HCT116 (cell line): Measurements from ENCODE around the gene ASPA. TPM values are rescaled to one million over a fixed set of nuclear protein-coding genes. Genes with fewer than 3 reads are reported as not detected.

Experiments used
- ATAC-seq: fragments of 200-7000 bp; cut with Tn5 transposase; 2 replicates; pipeline ENCODE4 v1.9.1; 2020; ENCODE audit warnings: mild to moderate bottlenecking, moderate library complexity
- BruUV-seq: library from RNA; stranded (reverse); fragments of 400-500 nt; replicated peaks from 2 replicates; lab custom pipeline; 2021; lab: Mats Ljungman, UMichigan
- CTCF ChIA-PET: fragments of 300-600 bp; sonication (Branson Sonifier 250); formaldehyde crosslinking; loops from one replicate; lab custom pipeline; 2021; ENCODE audit warnings: antibody characterized with exemption; lab: Charles Lee
- POLR2A ChIA-PET: fragments of 300-600, 350-600 bp; sonication (Branson Sonifier 250); formaldehyde crosslinking; loops from one replicate; lab custom pipeline; 2021; ENCODE audit warnings: antibody characterized with exemption; lab: Charles Lee
- RAD21 ChIA-PET, 2 experiments: fragments of 300-600 bp; sonication (Branson Sonifier 250); formaldehyde crosslinking; loops; one replicate each; lab custom pipeline; 2023; ENCODE audit warnings: low total read pairs in 2 of 2; ENCODE audit not compliant: uncharacterized antibody in 2 of 2, unreplicated experiment in 2 of 2, low non-redundant PET in 1 of 2; lab: Charles Lee
- DNase-seq: peaks from one replicate; pipeline ENCODE4 v3.0.0-alpha.2; 2010; ENCODE audit warnings: low read depth, low spot score
- H2AFZ ChIP-seq: fragments of 200-600 bp; shearing (Covaris generic), sonication (generic); 2 replicates; pipeline ENCODE4 v1.6.1; 2017; ENCODE audit warnings: low read depth, mixed run types, mixed read lengths, antibody characterized with exemption, low read length; ENCODE audit not compliant: poor library complexity, severe bottlenecking
- H3K27ac ChIP-seq: 2 replicates; pipeline ENCODE4 v1.5.1; 2012; ENCODE audit warnings: low read depth, low read length
- H3K27me3 ChIP-seq: fragments of 200-600 bp; sonication (generic); 2 replicates; pipeline ENCODE4 v1.6.1; 2016; ENCODE audit warnings: mixed run types, low read length, mixed read lengths; ENCODE audit not compliant: insufficient read depth
- H3K36me3 ChIP-seq, 2 experiments: fragments of 200-500 bp in 1 of 2; fragments of 200-600 bp in 1 of 2; sonication (Bioruptor generic) in 1 of 2; sonication (generic) in 1 of 2; 2 replicates each; pipeline versions ENCODE4 v1.5.1 to v1.6.1; 2014 to 2016; ENCODE audit warnings: low read length in 2 of 2, inconsistent platforms in 1 of 2, mixed read lengths in 1 of 2, mixed run types in 1 of 2; ENCODE audit not compliant: insufficient read depth in 2 of 2, control insufficient read depth in 1 of 2
- H3K4me1 ChIP-seq, 2 experiments: fragments of 200-600 bp in 1 of 2; sonication (generic) in 1 of 2; 2 replicates each; pipeline versions ENCODE4 v1.5.1 to v1.6.1; 2012 to 2017; ENCODE audit warnings: low read length in 2 of 2, inconsistent platforms in 1 of 2, mild to moderate bottlenecking in 1 of 2, mixed read lengths in 1 of 2, mixed run types in 1 of 2, moderate library complexity in 1 of 2; ENCODE audit not compliant: insufficient read depth in 2 of 2, control insufficient read depth in 1 of 2
- H3K4me2 ChIP-seq: fragments of 200-600 bp; sonication (generic); 2 replicates; pipeline ENCODE4 v1.6.1; 2017; ENCODE audit warnings: mixed run types, low read length, mixed read lengths
- H3K4me3 ChIP-seq, 2 experiments: fragments of 200-600 bp in 1 of 2; sonication (generic) in 1 of 2; replicated peaks in 1 of 2; 2 replicates each; pipeline ENCODE4 v1.5.1; 2011 to 2016; ENCODE audit warnings: low read length in 2 of 2, control low read depth in 1 of 2, low read depth in 1 of 2, mild to moderate bottlenecking in 1 of 2, mixed read lengths in 1 of 2, mixed run types in 1 of 2
- H3K79me2 ChIP-seq: fragments of 200-600 bp; sonication (generic); 2 replicates; pipeline ENCODE4 v1.6.1; 2017; ENCODE audit warnings: mild to moderate bottlenecking, mixed run types, low read length, moderate library complexity, mixed read lengths; ENCODE audit not compliant: insufficient read depth
- H3K9ac ChIP-seq: fragments of 200-600 bp; sonication (generic); 2 replicates; pipeline ENCODE4 v1.6.1; 2016; ENCODE audit warnings: low read length, mixed read lengths
- H3K9me2 ChIP-seq: fragments of 200-600 bp; sonication (generic), shearing (Covaris generic); 2 replicates; pipeline ENCODE4 v1.6.1; 2017; ENCODE audit warnings: mixed run types, mild to moderate bottlenecking, moderate library complexity; ENCODE audit not compliant: insufficient read depth
- H3K9me3 ChIP-seq, 2 experiments: fragments of 200-500 bp in 1 of 2; fragments of 200-600 bp in 1 of 2; sonication (Bioruptor generic) in 1 of 2; sonication (generic) in 1 of 2; 2 replicates each; pipeline ENCODE4 v1.6.1; 2014 to 2017; ENCODE audit warnings: low read length in 2 of 2, mixed read lengths in 2 of 2, inconsistent platforms in 1 of 2, low read depth in 1 of 2, mild to moderate bottlenecking in 1 of 2, mixed run types in 1 of 2, moderate library complexity in 1 of 2; ENCODE audit not compliant: control insufficient read depth in 1 of 2, insufficient read depth in 1 of 2
- H4K20me1 ChIP-seq: fragments of 200-600 bp; sonication (generic), shearing (Covaris generic); 2 replicates; pipeline ENCODE4 v1.6.1; 2017; ENCODE audit warnings: mixed run types, mild to moderate bottlenecking, moderate library complexity; ENCODE audit not compliant: insufficient read depth
- CBX3 ChIP-seq: IDR thresholded peaks from 2 replicates; pipeline ENCODE4 v1.6.1; 2012; ENCODE audit warnings: low read depth
- CTCF ChIP-seq, 3 experiments: fragments of 200-600 bp in 1 of 3; sonication (generic) in 1 of 3; IDR thresholded peaks in 2 of 3; conservative IDR thresholded peaks in 1 of 3; 2 replicates each; pipeline ENCODE4 v1.5.1; 2012 to 2017; ENCODE audit warnings: low read depth in 2 of 3, low read length in 2 of 3, antibody characterized with exemption in 1 of 3, borderline replicate concordance in 1 of 3, control low read depth in 1 of 3, mild to moderate bottlenecking in 1 of 3, mixed read lengths in 1 of 3, mixed run types in 1 of 3, moderate library complexity in 1 of 3; ENCODE audit not compliant: insufficient read depth in 1 of 3
- EGR1 ChIP-seq: IDR thresholded peaks from 2 replicates; pipeline ENCODE4 v1.6.1; 2012; ENCODE audit warnings: low read depth
- ELF1 ChIP-seq: IDR thresholded peaks from 2 replicates; pipeline ENCODE4 v1.6.1; 2012; ENCODE audit warnings: low read depth, borderline replicate concordance
- EZH2phosphoT487 ChIP-seq: fragments of 200-600 bp; IDR thresholded peaks from 2 replicates; pipeline ENCODE4 v1.6.1; 2018; ENCODE audit warnings: antibody characterized with exemption, borderline replicate concordance
- POLR2A ChIP-seq: IDR thresholded peaks from 2 replicates; pipeline ENCODE4 v1.7.0; 2011; ENCODE audit warnings: borderline replicate concordance; ENCODE audit not compliant: insufficient read depth, insufficient read length; ENCODE audit errors: extremely low read depth
- REST ChIP-seq: IDR thresholded peaks from 2 replicates; pipeline ENCODE4 v1.6.1; 2012; ENCODE audit warnings: low read depth
- SP1 ChIP-seq: IDR thresholded peaks from 2 replicates; pipeline ENCODE4 v1.6.1; 2012; ENCODE audit warnings: low read depth
- SRF ChIP-seq: IDR thresholded peaks from 2 replicates; pipeline ENCODE4 v1.6.1; 2012; ENCODE audit warnings: low read depth
- ZBTB33 ChIP-seq: IDR thresholded peaks from 2 replicates; pipeline ENCODE4 v1.6.1; 2011; ENCODE audit warnings: mild to moderate bottlenecking, low read length, moderate library complexity; ENCODE audit not compliant: insufficient replicate concordance; ENCODE audit errors: extremely low read depth
- ZNF274 ChIP-seq: fragments of 200-500 bp; sonication (Bioruptor generic); IDR thresholded peaks from 2 replicates; pipeline ENCODE4 v1.6.1; 2014; ENCODE audit warnings: mild to moderate bottlenecking, low read depth, low read length, inconsistent platforms
- intact Hi-C: fragments of 100-400 bp; cut with micrococcal nuclease; formaldehyde crosslinking; loops from 2 replicates; pipeline ENCODE4 v1.10.0; 2022
- total RNA-seq: library from RNA; stranded (reverse); gene quantifications from one replicate; pipeline ENCODE4 v1.2.1, GENCODE V29; 2021; ENCODE audit not compliant: unreplicated experiment
- TF ChIP-seq, protein P1 (sequence below): IDR thresholded peaks from 2 replicates; pipeline ENCODE4 v1.6.1; 2012

ASPA gene
- total RNA-seq, 1 experiment from 2014 or later = not detected

- BruUV-seq = no TSS peak
- POLR2A ChIA-PET = no interaction called here
- Histone ChIP-seq H3K36me3 (no peaks in the 10 kb centered on the region), H3K9ac (no peak overlapping the region), H3K9me3 (peaks cover 0 to 4% of the 10 kb centered on the region in 2 experiments; a peak in 1 of 4 replicates), H4K20me1 (no peaks in the 10 kb centered on the region), H3K9me2 (no peaks in the 10 kb centered on the region), H3K27me3 (peaks cover 7% of the 10 kb centered on the region; the same call in 1 of the 2 replicates), H3K79me2 (no peaks in the 10 kb centered on the region), H2AFZ (no peak overlapping the region), H3K27ac (no peak overlapping the region), H3K4me2 (no peak overlapping the region), H3K4me1 (no peaks in the 10 kb centered on the region), H3K4me3 (no peak overlapping the region)
- RAD21 ChIA-PET = no interaction called here
- DNase-seq (no peak), ATAC-seq (no peak)
- intact Hi-C loops = no loop called here
- CTCF ChIA-PET = no interaction called here
- no peak for TF ChIP-seq POLR2A
- TF ChIP-seq ELF1 = no peak
- no peak for TF ChIP-seq ZNF274
- TF ChIP-seq CTCF (IDR thresholded peaks at IDR 0.05 in 2 of 3, conservative IDR thresholded peaks at IDR 0.05 in 1 of 3; ENCODE audit: borderline replicate concordance in 1 of 3, insufficient read depth in 1 of 3, low read depth in 2 of 3, low read length in 2 of 3) = no peak
- TF ChIP-seq EGR1 = no peak
- TF ChIP-seq CBX3 = no peak
- TF ChIP-seq, all 23 proteins: peak for 0
Observed at GRCh38 chr17:3505008-3505407, 29.2 kb downstream of the ASPA start.

DNA sequence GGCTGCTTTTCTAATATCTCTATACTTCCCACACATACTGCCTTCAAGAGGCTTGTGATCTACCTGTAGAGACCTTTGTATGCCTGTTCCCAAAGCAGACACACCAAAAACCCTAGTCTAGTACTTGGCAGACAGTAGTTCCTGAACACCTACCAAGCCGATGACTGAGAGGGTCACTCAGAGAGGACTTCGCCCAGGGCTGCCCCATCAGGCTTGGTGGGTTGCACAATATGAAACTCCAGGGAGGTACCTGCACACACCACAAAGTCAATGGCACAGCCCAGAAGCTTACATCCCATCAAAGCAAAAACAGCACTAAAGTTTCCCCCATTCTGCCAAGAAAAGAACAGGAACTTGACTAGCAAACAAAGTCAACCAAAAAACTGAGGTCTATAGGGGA is 30.3 kb downstream of the ASPA start:
- Histone ChIP-seq H3K4me3 (no peak overlapping the region), H3K27ac (no peak overlapping the region), H3K36me3 (no peaks in the 10 kb centered on the region), H3K9me3 (peaks cover 0 to under 1% of the 10 kb centered on the region in 2 experiments; a peak in 1 of 4 replicates), H2AFZ (no peak overlapping the region), H3K9me2 (no peaks in the 10 kb centered on the region), H3K79me2 (no peaks in the 10 kb centered on the region), H4K20me1 (no peaks in the 10 kb centered on the region), H3K4me1 (no peaks in the 10 kb centered on the region), H3K4me2 (no peak overlapping the region), H3K9ac (no peak overlapping the region), H3K27me3 (peaks cover 7% of the 10 kb centered on the region; the same call in 1 of the 2 replicates)
- ChIA-PET RAD21 (no interaction called here), CTCF (no interaction called here), POLR2A (no interaction called here)
- no peak for DNase-seq
- BruUV-seq = no TSS peak
- ATAC-seq = no peak
- intact Hi-C loops = no loop called here
- TF ChIP-seq ZBTB33 (no peak), REST (no peak), EZH2phosphoT487 (no peak), SP1 (no peak), CBX3 (no peak), SRF (no peak)
- TF ChIP-seq, protein P1, sequence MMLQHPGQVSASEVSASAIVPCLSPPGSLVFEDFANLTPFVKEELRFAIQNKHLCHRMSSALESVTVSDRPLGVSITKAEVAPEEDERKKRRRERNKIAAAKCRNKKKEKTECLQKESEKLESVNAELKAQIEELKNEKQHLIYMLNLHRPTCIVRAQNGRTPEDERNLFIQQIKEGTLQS = no peak
